Measurements from ENCODE around the gene FRMD6.

GRCh38 chr14:51648296-51648695, 3.4 kb upstream of the FRMD6 start:
- TF ChIP-seq POLR2A (IDR thresholded peaks at IDR 0.05; ENCODE audit: low read length), result no peak
- TF ChIP-seq GATA1 (IDR thresholded peaks at IDR 0.05; ENCODE audit: low read depth, low read length), result no peak

Data from erythroblast (primary cell).